Right ventricle myocardium inferior (tissue), 1 donor: ENCODE measurements around the gene MYOCD. TPM values are rescaled to one million over a fixed set of nuclear protein-coding genes. Genes with fewer than 3 reads are reported as not detected.
A peak's percentile ranks its signal among the peaks of the same experiment; 100 is the strongest.

Experiments
- ATAC-seq: fragments of 200-7000 bp; cut with Tn5 transposase; one replicate; pipeline ENCODE4 v1.9.1; 2020; ENCODE audit warnings: mild to moderate bottlenecking, moderate library complexity
- DNase-seq: peaks from one replicate; pipeline ENCODE4 v3.0.0; 2021; ENCODE audit errors: missing footprints
- intact Hi-C: fragments of 100-400 bp; cut with DNase I; formaldehyde crosslinking; loops from one replicate; pipeline ENCODE4 v1.11.0; 2022
- total RNA-seq: library from RNA; stranded (reverse); fragmentation: NEBNext Ultra II Directional; extraction: Animal tissue kit (Norgen Biotek cat#: 25700); gene quantifications from one replicate; pipeline ENCODE4 v1.2.1, GENCODE V29; 2021
- donor health status: DM: no; HTN: yes; CAD: no; lungs with severe emphysema.

MYOCD gene
- total RNA-seq, 1 donor from 2014 or later = 37.6 TPM

DNA sequence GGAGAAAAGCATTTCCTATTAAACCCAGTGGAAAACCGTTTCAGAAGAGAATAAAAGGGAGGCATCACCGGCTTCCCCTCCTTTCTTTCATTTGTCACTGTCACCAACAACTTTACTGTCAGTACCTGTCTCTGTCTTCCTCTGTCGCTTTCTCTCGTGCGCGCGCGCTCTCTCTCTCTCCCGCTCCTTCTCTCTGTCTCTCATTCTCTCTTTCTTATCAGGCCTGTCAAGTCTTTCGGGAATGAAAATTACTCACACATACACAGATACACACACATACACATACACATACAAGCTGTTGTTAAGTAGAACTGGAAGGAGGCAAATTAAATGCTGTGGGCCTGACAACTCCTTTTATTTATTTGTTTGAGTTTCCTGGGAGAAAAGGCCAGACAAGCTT lies 17.6 kb downstream of the MYOCD start:
- intact Hi-C loops = loop anchor here (2.0 kb wide), 1 partner anchor 52 kb away; no protein-coding TSS in a partner anchor
- DNase-seq (no peak), ATAC-seq (peak; percentile 68)

DNA sequence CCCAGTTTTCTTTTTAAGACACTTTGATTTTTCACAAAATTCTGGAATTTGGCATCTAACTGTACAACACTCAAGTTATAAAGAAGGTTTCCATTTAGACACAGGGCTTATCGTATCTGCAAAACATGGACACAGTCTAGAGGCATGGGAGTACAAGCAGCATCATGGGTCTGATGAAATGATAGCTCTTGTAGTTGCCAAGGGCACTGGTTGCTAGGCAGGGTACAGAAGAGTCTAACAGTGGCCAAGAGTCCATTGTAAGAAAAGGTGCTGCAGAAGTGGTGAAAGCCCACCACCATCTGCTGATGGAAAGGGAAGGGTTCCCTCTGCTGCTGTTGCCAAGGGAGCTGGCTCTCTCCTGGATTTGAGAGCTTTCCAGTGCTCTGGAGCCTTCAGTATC lies 20.8 kb downstream of the MYOCD start:
- ATAC-seq (peak; percentile 43), DNase-seq (no peak)
- intact Hi-C loops = no loop called here

DNA sequence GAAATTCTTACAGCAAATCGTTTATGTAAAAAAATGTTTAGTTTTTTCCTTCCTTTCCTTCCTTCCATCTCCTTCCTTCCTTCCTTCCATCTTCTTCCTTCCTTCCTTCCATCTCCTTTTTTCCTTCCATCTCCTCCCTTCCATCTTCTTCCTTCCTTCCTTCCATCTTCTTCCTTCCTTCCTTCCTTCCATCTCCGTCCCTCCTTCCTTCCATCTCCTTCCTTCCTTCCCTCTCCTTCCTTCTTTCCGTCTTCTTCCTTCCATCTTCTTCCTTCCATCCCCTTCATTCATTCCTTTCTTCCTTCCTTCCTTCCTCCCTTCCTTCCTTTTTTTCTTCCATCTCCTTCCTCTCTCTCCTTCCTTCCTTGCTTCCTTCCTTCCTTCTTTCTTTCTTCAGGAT lies 22.7 kb downstream of the MYOCD start:
- ATAC-seq (no peak), DNase-seq (no peak)
- intact Hi-C loops = no loop called here

DNA sequence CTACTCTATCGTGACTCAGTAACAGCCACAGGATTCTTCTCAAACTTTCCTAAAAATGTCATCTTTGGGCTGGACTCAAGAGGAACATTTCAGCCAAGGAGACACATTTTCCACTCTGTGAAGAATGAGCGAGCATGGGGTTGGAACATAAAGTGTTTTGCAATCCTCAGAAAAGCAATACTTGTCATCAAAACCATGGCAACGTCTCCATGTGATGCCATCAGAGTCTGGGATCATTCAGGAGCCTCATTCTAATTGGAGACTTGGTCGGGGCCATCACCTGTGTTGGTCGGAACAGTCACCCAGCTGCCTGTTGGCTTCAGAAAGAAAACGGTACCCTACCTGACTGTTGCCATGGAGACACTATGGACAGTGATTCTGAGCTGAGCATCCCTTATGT lies 25.5 kb downstream of the MYOCD start:
- no peak for DNase-seq
- intact Hi-C loops = no loop called here
- no peak for ATAC-seq

DNA sequence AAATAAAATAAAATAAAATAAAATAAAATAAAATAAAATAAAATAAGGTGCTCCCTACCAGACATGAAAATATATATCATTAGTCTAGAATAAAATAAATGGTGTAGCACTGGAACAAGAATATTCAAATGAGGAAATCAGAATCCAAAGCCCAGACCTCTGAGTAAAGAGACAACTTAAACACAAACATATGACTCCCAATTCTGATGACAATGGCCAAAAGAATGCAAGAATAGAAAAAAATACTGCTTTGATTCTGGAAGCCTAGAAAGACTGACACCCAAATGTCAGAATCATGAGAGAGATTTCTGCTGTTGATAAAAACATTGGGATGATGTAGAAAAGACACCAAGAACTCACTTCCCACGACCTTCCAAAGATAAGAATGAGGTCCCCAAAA lies 27.9 kb downstream of the MYOCD start:
- DNase-seq (no peak), ATAC-seq (no peak)
- intact Hi-C loops = no loop called here

DNA sequence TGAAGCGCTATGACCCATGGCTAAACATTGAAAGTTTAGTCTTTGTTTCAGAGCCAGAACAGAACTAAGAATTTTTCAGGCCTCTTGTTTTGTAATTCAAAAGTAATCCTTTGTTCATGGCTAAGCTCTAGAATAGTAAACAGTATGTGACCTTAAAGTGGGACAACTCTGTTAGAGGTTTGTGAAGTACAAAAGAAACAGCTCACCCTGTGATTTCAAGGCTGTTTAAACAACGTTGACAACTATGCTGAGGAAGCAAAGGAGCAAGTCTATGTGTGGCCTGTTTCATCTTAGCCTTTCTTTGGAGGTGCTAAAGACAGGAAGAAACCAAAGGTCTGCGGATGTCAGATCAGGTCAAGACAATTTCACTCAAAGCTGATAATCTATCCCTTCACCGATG lies 40.4 kb downstream of the MYOCD start:
- intact Hi-C loops = no loop called here
- DNase-seq = no peak
- no peak for ATAC-seq

DNA sequence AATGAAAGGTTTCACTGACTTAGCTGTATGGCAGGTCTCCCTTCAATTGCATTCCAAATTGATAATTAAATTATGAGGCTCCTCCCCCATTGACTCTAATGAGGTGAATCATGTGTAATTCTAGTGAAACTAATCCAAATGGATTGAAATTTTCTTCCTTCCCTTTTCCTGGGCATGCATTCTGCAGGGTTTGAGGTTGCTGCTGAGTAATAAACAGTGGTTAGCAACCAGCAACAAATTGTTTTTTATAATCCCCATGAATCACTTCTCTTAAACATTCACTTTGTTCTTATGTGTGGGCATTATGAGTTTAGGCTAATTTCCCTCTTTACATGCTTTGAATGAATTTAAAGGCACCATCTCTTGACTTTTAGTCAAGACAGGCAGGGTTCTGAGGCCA lies 43.4 kb downstream of the MYOCD start:
- ATAC-seq (no peak), DNase-seq (no peak)
- intact Hi-C loops = no loop called here

DNA sequence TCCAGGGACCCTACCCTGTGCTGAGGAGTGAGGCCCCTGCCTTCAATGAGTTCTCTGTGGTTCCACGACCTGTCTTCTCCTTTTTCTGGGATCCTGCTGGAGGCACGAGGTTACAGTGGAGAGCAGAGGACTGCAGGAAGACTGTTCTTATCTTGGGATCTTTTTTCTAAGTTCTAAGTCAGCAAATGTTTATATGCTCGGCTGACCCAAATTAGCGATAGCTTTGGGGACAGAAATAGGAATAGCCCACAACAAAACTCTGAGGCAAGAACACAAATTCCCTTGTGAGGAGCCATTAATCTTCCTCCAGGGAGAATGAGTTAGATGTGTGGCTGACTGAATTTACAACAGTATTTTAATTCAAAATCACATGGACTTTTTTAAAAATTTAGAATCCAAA lies 46.7 kb downstream of the MYOCD start:
- DNase-seq = no peak
- intact Hi-C loops = no loop called here
- ATAC-seq = peak; percentile 39

DNA sequence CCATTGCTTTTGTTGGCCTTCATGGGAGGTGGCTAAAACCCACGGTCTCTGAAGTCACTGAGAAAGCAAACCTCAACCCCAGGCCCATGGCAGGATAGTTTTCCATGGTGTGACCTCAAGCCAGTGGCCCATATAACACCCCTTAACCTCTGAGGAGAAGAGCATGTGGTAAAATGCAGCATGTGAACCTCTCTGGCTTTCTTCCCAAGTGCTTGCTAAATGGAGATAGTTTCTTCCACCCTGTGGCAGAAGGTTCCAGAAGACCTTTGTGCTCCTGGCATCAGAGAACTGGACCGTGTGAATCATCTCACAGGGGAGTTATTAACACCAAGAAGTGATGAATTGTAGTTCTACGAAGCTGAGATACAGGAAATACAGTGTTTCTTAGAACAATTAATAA lies 47.3 kb downstream of the MYOCD start:
- DNase-seq (no peak), ATAC-seq (peak; percentile 20)
- intact Hi-C loops = no loop called here

DNA sequence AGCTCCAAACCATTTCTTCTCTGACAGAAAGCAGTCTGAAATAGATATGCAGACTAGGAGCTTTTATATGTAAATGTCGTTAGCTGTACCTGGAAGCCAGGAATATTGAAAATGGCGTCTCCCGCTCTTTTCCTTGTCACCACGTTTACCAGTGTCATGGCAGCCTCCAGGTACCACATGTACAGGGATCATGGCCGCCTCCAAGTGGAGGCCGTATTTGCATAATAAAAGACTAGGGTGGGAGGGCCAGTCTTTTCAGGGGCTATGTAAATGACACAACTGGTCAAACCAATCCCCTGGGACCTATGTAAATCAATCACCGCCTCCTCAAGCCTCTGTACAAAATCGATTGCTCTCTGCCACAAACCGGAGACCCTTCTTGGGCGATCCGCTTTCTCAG lies 54.3 kb downstream of the MYOCD start:
- ATAC-seq = no peak
- intact Hi-C loops = no loop called here
- no peak for DNase-seq

DNA sequence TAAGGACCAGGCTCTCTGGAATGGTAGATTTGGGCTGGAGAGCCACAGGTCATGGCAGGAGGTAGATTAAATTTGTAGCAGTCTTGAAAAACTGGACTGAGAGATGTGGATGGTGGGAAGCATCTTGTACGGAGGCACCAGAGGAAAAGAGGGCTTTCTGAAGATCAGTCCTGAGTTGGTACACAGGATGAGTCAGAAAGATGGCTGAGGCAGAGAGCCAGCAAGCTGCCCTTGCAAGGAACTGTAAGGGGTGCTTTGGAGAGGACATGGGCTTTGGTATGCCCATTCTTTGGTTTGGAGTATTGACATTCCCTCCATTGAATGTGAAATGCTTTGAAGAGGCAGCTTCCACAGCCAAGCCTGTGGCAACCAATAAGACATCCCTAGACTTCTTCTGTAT lies 55.9 kb downstream of the MYOCD start:
- ATAC-seq = no peak
- intact Hi-C loops = no loop called here
- DNase-seq = no peak

DNA sequence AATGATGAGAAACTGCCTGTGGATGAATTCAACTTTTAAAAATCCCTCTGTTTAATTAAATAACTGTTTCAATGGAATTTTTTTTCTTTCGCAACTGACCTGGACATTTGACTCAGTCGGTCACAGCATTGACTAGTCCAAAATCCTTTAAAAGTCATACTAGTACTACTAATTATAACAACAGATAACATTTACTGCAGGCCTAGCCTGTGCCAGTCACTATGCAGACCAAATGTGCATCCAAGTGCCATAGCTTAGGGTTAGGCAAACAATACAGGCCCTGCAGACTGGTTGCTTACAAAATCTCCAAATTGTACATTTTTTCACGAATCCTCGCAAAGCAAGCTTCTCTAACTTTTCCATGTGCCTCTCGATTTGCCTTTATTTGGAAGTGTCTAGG lies 56.6 kb downstream of the MYOCD start:
- no peak for DNase-seq
- ATAC-seq = no peak

DNA sequence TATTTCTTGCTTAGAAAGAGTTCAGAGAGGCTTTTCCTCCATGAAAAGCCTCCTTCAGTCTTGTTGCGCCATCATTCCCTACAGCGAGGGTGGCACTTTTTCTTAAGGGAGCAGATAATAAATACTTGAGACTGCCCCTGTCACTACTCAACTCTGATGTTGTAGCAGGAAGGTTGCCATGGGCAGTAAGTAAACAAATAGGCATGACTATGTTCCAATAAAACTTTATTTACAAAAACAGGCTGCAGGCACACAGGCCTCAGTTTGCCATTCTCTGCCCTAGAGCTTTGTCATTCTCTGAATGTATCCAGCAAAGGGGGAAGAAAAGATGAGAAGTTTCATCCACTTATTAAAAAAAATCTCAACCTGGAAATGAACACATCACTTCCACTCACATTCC lies 60.4 kb downstream of the MYOCD start:
- intact Hi-C loops = no loop called here
- ATAC-seq = no peak
- DNase-seq = no peak

More for the DNA sequence above, 56.6 kb downstream of the MYOCD start:
- intact Hi-C loops = no loop called here

DNA sequence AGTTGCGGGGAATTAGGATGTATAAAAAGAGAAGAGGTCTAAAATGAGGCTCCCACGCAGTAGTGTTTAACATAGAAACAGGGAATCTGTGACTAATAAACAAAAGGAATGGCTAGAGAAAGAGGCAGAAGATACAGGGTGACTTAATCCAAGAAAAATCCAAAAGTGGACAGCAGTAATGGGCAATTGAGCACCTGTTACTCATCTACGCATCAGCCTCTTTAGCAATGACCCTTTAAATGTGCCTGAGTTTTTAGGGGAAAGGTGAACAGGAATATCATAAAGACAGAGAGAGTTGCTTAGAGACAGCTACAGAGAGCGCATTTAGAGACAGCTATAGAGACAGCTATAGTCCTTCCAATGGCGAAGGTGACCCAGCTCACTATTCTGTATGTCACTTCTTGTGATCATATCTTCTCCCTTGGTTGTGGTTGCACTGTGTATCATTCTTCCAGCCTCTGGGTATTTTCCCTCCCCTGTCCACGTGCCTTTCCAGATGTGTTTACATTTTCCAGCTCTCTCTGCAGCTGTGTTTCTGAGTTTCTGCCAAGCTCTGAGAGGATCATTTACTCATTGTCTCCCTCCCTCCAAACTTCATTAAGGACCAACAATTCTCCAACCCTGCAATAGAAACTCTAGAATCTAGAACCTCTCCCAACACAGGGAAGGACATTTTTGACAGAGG lies 61.5 kb downstream of the MYOCD start:
- intact Hi-C loops = no loop called here
- ATAC-seq (no peak), DNase-seq (no peak)

DNA sequence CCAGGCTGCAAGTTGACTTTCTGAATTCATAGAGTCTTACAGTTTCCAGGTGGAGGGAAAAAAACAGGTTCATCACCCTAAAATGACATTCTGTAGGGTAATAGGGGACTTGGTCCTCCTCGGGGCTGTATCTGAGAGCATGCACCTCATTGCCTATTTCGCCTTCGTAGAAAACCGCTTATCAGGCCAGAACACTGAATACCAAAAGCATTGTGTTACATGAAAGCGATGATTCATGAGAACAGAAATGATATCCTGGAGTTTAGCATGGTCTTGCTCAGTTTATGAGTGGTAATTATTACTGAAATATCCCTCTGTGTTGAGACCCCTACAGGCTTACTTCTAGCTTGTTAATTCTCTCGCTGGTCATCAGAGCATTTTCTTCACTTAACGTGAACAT lies 62.2 kb downstream of the MYOCD start:
- intact Hi-C loops = no loop called here
- no peak for DNase-seq

DNA sequence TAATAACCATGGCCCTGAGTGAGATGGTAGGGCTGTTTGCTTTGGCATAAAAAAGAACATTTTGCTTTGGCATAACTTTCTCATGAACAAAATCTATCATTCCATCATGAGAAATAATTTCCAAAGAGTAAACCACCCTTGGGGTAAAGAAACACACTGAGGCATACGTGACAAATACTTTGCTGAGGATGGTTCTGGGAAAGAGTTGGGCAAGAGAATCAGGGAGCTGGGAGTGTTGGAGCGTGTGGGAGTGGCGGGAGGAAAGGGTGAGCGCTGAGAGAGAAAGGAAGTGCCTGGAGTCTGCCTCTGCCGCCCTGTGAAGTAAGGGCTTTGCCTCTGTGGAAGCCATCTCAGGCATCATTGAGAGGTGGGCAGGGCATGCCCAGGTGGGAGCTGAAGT lies 63.4 kb downstream of the MYOCD start:
- DNase-seq = no peak
- intact Hi-C loops = no loop called here
- no peak for ATAC-seq

More for the DNA sequence above, 62.2 kb downstream of the MYOCD start:
- ATAC-seq = no peak

DNA sequence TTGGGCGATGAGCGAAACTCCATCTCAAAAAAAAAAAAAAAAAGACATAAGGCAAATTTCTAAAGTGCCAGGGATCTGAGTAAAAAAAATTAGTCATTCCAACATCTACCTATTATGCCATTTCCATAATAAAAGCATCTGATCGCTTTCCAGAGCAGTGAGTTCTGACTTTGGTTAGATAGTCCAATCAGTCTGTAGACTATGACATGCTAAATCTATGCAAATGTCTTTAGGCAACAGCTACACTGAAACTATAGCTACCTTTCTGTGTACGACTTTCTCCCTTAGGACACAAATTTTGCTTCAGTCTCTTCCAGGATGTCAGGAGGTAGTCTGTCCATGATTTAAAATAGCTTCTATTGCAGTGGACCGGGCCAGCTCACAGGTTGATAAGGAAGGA lies 64.7 kb downstream of the MYOCD start:
- no peak for ATAC-seq
- DNase-seq = no peak
- intact Hi-C loops = loop anchor here (2.0 to 10.0 kb wide), 2 partner anchors 62 to 546 kb away; no protein-coding TSS in a partner anchor

DNA sequence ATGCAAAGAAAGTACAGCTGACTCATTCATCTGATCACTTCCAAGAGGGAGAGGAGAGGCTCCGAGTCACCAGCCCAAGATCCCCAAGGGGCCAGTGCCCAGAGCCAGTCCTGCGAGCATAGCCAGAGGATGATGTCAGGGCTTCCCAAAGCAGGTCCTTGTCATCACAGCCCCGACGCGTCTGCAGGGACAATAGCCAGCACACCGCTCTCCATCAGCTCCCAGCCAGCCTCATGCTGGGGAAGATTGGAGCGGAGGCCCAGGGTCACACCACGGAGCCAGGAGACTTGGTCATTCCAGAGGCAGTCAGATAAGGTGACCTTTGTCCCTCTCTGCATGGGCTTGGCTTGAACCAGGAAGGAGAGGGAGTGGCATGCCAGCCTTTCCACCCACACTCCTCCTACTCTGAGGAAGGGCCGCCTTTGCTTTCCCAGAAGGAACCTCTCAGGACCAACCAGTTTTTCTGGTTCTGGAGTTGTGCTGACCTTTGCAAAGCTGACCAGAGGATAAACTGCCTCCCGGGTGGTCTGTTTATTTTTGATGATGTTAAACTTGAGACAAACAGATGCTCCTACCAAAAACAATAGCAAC lies 65.3 kb downstream of the MYOCD start:
- DNase-seq (peak; percentile 84), ATAC-seq (peak; percentile 87)
- intact Hi-C loops = loop anchor here (2.0 to 10.0 kb wide), 2 partner anchors 62 to 546 kb away; no protein-coding TSS in a partner anchor

DNA sequence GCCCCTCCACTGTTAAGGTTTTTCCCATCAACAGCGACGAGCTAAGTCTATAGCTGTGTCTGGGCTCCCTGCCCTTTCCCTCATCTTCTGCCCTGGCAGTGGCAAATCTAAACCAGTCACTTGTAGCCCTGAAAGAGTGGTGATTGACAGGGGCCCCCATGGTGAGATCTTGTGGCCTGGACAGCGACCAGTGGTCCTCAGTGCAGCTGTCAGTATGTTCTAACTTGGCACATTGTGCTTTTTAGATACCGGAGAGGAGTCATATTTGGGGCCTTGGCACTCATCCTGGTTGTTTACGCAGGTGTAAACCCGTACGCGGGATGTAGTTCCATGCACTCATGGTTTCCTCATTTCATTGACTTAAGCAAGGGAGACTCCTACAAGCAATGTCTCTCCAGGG lies 66.1 kb downstream of the MYOCD start:
- intact Hi-C loops = loop anchor here (2.0 to 10.0 kb wide), 2 partner anchors 63 to 547 kb away; no protein-coding TSS in a partner anchor
- no peak for DNase-seq

DNA sequence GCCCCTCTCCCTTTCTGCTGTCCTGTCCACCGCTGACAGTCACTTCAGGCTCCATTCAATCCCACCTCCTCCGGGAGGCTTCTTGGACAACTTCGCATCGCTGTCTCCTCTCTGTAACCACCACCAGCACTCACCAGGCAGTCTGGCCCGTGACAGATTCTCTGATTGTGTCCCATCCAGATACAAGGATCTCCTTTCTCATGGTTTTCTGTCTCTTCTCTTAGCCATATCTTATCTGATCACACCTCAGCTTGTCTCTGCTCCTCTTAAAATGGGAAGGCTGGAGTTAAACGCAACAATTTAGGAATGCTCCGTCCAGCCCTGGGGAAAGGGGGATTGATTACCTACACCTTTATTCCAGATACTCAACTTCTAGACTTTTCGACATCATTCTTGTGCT lies 66.7 kb downstream of the MYOCD start:
- DNase-seq = no peak
- no peak for ATAC-seq
- intact Hi-C loops = loop anchor here (10.0 kb wide), 1 partner anchor 548 kb away; no protein-coding TSS in a partner anchor

More for the DNA sequence above, 66.1 kb downstream of the MYOCD start:
- peak; percentile 65 for ATAC-seq
